SU-DHL-6 (cell line): ENCODE measurements around the gene KANSL3.

ENCODE experiments used
- H2AFZ ChIP-seq: fragments of 200-600 bp; sonication (generic); 2 replicates; pipeline ENCODE4 v1.6.1; 2014; ENCODE audit warnings: low read depth, mild to moderate bottlenecking, moderate library complexity, mixed read lengths, antibody characterized with exemption, low read length; ENCODE audit not compliant: severe bottlenecking
- H3F3A ChIP-seq: fragments of 200-600 bp; shearing (Covaris generic); 2 replicates; pipeline ENCODE4 v1.6.0; 2016; ENCODE audit warnings: antibody characterized with exemption, mild to moderate bottlenecking; ENCODE audit not compliant: insufficient read depth
- H3K27ac ChIP-seq: fragments of 200-600 bp; sonication (generic); 2 replicates; pipeline ENCODE4 v1.5.1; 2016; ENCODE audit warnings: low read depth, mild to moderate bottlenecking, low read length, moderate library complexity, mixed read lengths
- H3K27me3 ChIP-seq: fragments of 200-600 bp; sonication (generic), shearing (Covaris generic); 2 replicates; pipeline ENCODE4 v1.6.0; 2014; ENCODE audit warnings: mild to moderate bottlenecking, low read length
- H3K36me3 ChIP-seq: fragments of 200-600 bp; sonication (generic); 2 replicates; pipeline ENCODE4 v1.6.1; 2014; ENCODE audit warnings: mild to moderate bottlenecking, low read length, mixed read lengths
- H3K4me2 ChIP-seq: fragments of 300-600, 200-600 bp; shearing (Covaris generic), sonication (generic); 2 replicates; pipeline ENCODE4 v1.6.0; 2014; ENCODE audit warnings: low read length, low read depth, mild to moderate bottlenecking; ENCODE audit not compliant: poor library complexity, severe bottlenecking
- H3K4me3 ChIP-seq: fragments of 200-600 bp; sonication (generic); 2 replicates; pipeline ENCODE4 v1.5.1; 2014; ENCODE audit warnings: antibody characterized with exemption, low read length, mild to moderate bottlenecking, mixed read lengths; ENCODE audit not compliant: insufficient read depth, poor library complexity, severe bottlenecking
- H3K79me2 ChIP-seq: fragments of 200-600 bp; sonication (generic); 2 replicates; pipeline ENCODE4 v1.6.1; 2014; ENCODE audit warnings: mild to moderate bottlenecking, low read length, moderate library complexity; ENCODE audit not compliant: insufficient read depth
- H3K9ac ChIP-seq: fragments of 200-600 bp; sonication (generic); 2 replicates; pipeline ENCODE4 v1.7.0; 2014; ENCODE audit warnings: mild to moderate bottlenecking, low read length
- H3K9me2 ChIP-seq: fragments of 200-600 bp; sonication (generic); replicated peaks from 2 replicates; pipeline ENCODE4 v1.6.1; 2014; ENCODE audit warnings: low read length; ENCODE audit not compliant: insufficient read depth
- H3K9me3 ChIP-seq: fragments of 200-600 bp; sonication (generic); 2 replicates; pipeline ENCODE4 v1.6.1; 2014; ENCODE audit warnings: low read length, mixed read lengths; ENCODE audit not compliant: insufficient read depth
- H4K20me1 ChIP-seq: fragments of 200-600 bp; sonication (generic); 2 replicates; pipeline ENCODE4 v1.6.1; 2014; ENCODE audit warnings: low read depth, mild to moderate bottlenecking, antibody characterized with exemption, low read length, moderate library complexity, mixed read lengths
- CTCF ChIP-seq: fragments of 200-600 bp; sonication (generic); IDR thresholded peaks from one replicate; pipeline ENCODE4 v1.5.1; 2017; ENCODE audit warnings: antibody characterized with exemption, mild to moderate bottlenecking, low read length, moderate library complexity; ENCODE audit not compliant: insufficient read depth, poor library complexity, severe bottlenecking
- EZH2phosphoT487 ChIP-seq: fragments of 200-600 bp; sonication (generic), shearing (Covaris generic); conservative IDR thresholded peaks from 2 replicates; pipeline ENCODE4 v1.6.1; 2018; ENCODE audit warnings: mild to moderate bottlenecking, antibody characterized with exemption, low read length, moderate library complexity, mixed read lengths

Gene KANSL3

GRCh38 chr2:96596596-96596995, 41.5 kb downstream of the KANSL3 start:
- H3K9me2 ChIP-seq, result no peaks in the 10 kb centered on the region
- H3K27ac ChIP-seq, result no peak overlapping the region
- no peaks in the 10 kb centered on the region for H4K20me1 ChIP-seq
- H3K27me3 ChIP-seq, result no peaks in the 10 kb centered on the region
- H3K36me3 ChIP-seq, result peaks cover 21% of the 10 kb centered on the region
- H3F3A ChIP-seq, result no peaks in the 10 kb centered on the region
- no peaks in the 10 kb centered on the region for H3K9me3 ChIP-seq
- H3K79me2 ChIP-seq, result no peaks in the 10 kb centered on the region
- no peak overlapping the region for H2AFZ ChIP-seq
- no peak overlapping the region for H3K9ac ChIP-seq
- no peak overlapping the region for H3K4me3 ChIP-seq
- H3K4me2 ChIP-seq, result no peak overlapping the region
- TF ChIP-seq EZH2phosphoT487 (no peak), CTCF (no peak)

GRCh38 chr2:96594691-96595152, 43.4 kb downstream of the KANSL3 start:
- Histone ChIP-seq H3K9ac (no peak overlapping the region), H3K27ac (no peak overlapping the region), H2AFZ (no peak overlapping the region), H3K4me3 (no peak overlapping the region), H3K36me3 (peaks cover 13% of the 10 kb centered on the region), H3K27me3 (no peaks in the 10 kb centered on the region), H3F3A (no peaks in the 10 kb centered on the region), H4K20me1 (no peaks in the 10 kb centered on the region), H3K9me2 (no peaks in the 10 kb centered on the region), H3K4me2 (no peak overlapping the region), H3K79me2 (no peaks in the 10 kb centered on the region), H3K9me3 (no peaks in the 10 kb centered on the region)
- TF ChIP-seq EZH2phosphoT487 (no peak), CTCF (no peak)

- Histone ChIP-seq H3K27ac (no peak overlapping the region), H3K4me3 (no peak overlapping the region), H3K79me2 (no peaks in the 10 kb centered on the region), H3K4me2 (no peak overlapping the region), H3K27me3 (no peaks in the 10 kb centered on the region), H3K36me3 (peaks cover 9% of the 10 kb centered on the region), H3K9me2 (no peaks in the 10 kb centered on the region), H4K20me1 (no peaks in the 10 kb centered on the region), H3K9ac (no peak overlapping the region), H3K9me3 (no peaks in the 10 kb centered on the region), H3F3A (no peaks in the 10 kb centered on the region), H2AFZ (no peak overlapping the region)
- TF ChIP-seq EZH2phosphoT487 (no peak), CTCF (no peak)
These were observed 43.8 kb downstream of the KANSL3 start for GRCh38 chr2:96594282-96594681.
